Limb (tissue), 2 donors: ENCODE measurements around the gene WBP2.
"Not testable (repeated sequence)": the region's sequence is repeated elsewhere in the genome, so short reads cannot be mapped to it uniquely, and the experiment has no call there.

ENCODE experiments used
- DNase-seq, 2 donors: peaks; one replicate each; pipeline ENCODE4 v3.0.0-alpha.2; 2016; ENCODE audit errors: extremely low spot score in 2 of 2

Gene WBP2

GRCh38 chr17:75814900-75815373 is 40.2 kb downstream of the WBP2 start:
- no peak for DNase-seq

GRCh38 chr17:75814021-75814395 is 41.1 kb downstream of the WBP2 start:
- DNase-seq, result no peak

GRCh38 chr17:75813081-75814020 is 41.8 kb downstream of the WBP2 start:
- DNase-seq, result no peak

GRCh38 chr17:75812096-75813013 is 42.8 kb downstream of the WBP2 start:
- no peak for DNase-seq

GRCh38 chr17:75811174-75811573 is 44.0 kb downstream of the WBP2 start:
- DNase-seq, result no peak

GRCh38 chr17:75810756-75811155 is 44.4 kb downstream of the WBP2 start:
- DNase-seq, result not testable (repeated sequence)

- no peak for DNase-seq
Measured at GRCh38 chr17:75810216-75810615, 44.9 kb downstream of the WBP2 start.

- no peak for DNase-seq
Measured at GRCh38 chr17:75809631-75810111, 45.5 kb downstream of the WBP2 start.

- DNase-seq, result no peak
Measured at GRCh38 chr17:75808905-75809621, 46.1 kb downstream of the WBP2 start.

- DNase-seq, result no peak
Measured at GRCh38 chr17:75808549-75808904, 46.6 kb downstream of the WBP2 start.

GRCh38 chr17:75807861-75808260 is 47.3 kb downstream of the WBP2 start:
- DNase-seq, result no peak

- no peak for DNase-seq
Measured at GRCh38 chr17:75806822-75807500, 48.2 kb downstream of the WBP2 start.

GRCh38 chr17:75803883-75804282 is 51.3 kb downstream of the WBP2 start:
- DNase-seq, result no peak

GRCh38 chr17:75799402-75799801 is 55.7 kb downstream of the WBP2 start:
- no peak for DNase-seq

GRCh38 chr17:75795820-75796607 is 59.1 kb downstream of the WBP2 start:
- DNase-seq, result no peak
